Adipocyte (in vitro differentiated cells): Measurements from ENCODE around the gene JDP2.
A peak's percentile ranks its signal among the peaks of the same experiment; 100 is the strongest.

Experiments
- DNase-seq: peaks from one replicate; pipeline ENCODE4 v3.0.0-alpha.2; 2015; ENCODE audit warnings: low read depth
- H3K27me3 ChIP-seq: replicated peaks from 2 replicates; pipeline ENCODE4 v1.7.0; 2013; ENCODE audit warnings: mild to moderate bottlenecking, low read length, moderate library complexity; ENCODE audit not compliant: control insufficient read depth, insufficient read depth
- H3K36me3 ChIP-seq: 2 replicates; pipeline ENCODE4 v1.7.0; 2013; ENCODE audit warnings: low read length, mild to moderate bottlenecking, moderate library complexity; ENCODE audit not compliant: control insufficient read depth, insufficient read depth, severe bottlenecking
- H3K4me1 ChIP-seq: 2 replicates; pipeline ENCODE4 v1.7.0; 2013; ENCODE audit warnings: mild to moderate bottlenecking, low read length, moderate library complexity; ENCODE audit not compliant: control insufficient read depth, insufficient read depth
- H3K4me3 ChIP-seq: 2 replicates; pipeline ENCODE4 v1.7.0; 2013; ENCODE audit warnings: mild to moderate bottlenecking, low read length, moderate library complexity
- H3K9ac ChIP-seq: 2 replicates; pipeline ENCODE4 v1.7.0; 2013; ENCODE audit warnings: mild to moderate bottlenecking, low read length, moderate library complexity
- H3K9me3 ChIP-seq: 2 replicates; pipeline ENCODE4 v1.7.0; 2013; ENCODE audit warnings: mild to moderate bottlenecking, low read length, moderate library complexity; ENCODE audit not compliant: control insufficient read depth

The JDP2 gene

GRCh38 chr14:75430116-75430515 lies 2.3 kb downstream of the JDP2 start:
- Histone ChIP-seq H3K4me3 (peak overlapping the region; percentile 85), H3K36me3 (peaks cover 26% of the 10 kb centered on the region), H3K9ac (peak overlapping the region; percentile 85), H3K9me3 (no peaks in the 10 kb centered on the region), H3K4me1 (peaks cover 50% of the 10 kb centered on the region), H3K27me3 (no peaks in the 10 kb centered on the region)
- DNase-seq, result peak; percentile 82

GRCh38 chr14:75430526-75430925 lies 2.7 kb downstream of the JDP2 start:
- peaks cover 51% of the 10 kb centered on the region for H3K4me1 ChIP-seq
- peak overlapping the region; percentile 85 for H3K4me3 ChIP-seq
- DNase-seq, result peak; percentile 60
- peak overlapping the region; percentile 85 for H3K9ac ChIP-seq
- H3K36me3 ChIP-seq, result peaks cover 30% of the 10 kb centered on the region
- no peaks in the 10 kb centered on the region for H3K27me3 ChIP-seq
- H3K9me3 ChIP-seq, result no peaks in the 10 kb centered on the region

- H3K4me3 ChIP-seq, result peak overlapping the region; percentile 85
Observed at GRCh38 chr14:75430976-75431375, 3.2 kb downstream of the JDP2 start.

GRCh38 chr14:75431827-75432226 lies 4.0 kb downstream of the JDP2 start:
- H3K9me3 ChIP-seq, result no peaks in the 10 kb centered on the region
- peaks cover 54% of the 10 kb centered on the region for H3K4me1 ChIP-seq
- DNase-seq, result no peak
- peak overlapping the region; percentile 85 for H3K4me3 ChIP-seq
- H3K9ac ChIP-seq, result peak overlapping the region; percentile 85
- peaks cover 42% of the 10 kb centered on the region for H3K36me3 ChIP-seq
- H3K27me3 ChIP-seq, result no peaks in the 10 kb centered on the region

More at GRCh38 chr14:75430976-75431375, 3.2 kb downstream of the JDP2 start:
- Histone ChIP-seq H3K4me1 (peaks cover 54% of the 10 kb centered on the region), H3K36me3 (peaks cover 34% of the 10 kb centered on the region), H3K9ac (peak overlapping the region; percentile 85), H3K27me3 (no peaks in the 10 kb centered on the region), H3K9me3 (no peaks in the 10 kb centered on the region)
- no peak for DNase-seq

- H3K9me3 ChIP-seq, result no peaks in the 10 kb centered on the region
- no peak for DNase-seq
- H3K4me3 ChIP-seq, result no peak overlapping the region
- no peaks in the 10 kb centered on the region for H3K27me3 ChIP-seq
- H3K9ac ChIP-seq, result peak overlapping the region; percentile 85
- peaks cover 55% of the 10 kb centered on the region for H3K4me1 ChIP-seq
- peaks cover 43% of the 10 kb centered on the region for H3K36me3 ChIP-seq
Observed at GRCh38 chr14:75432411-75432810, 4.6 kb downstream of the JDP2 start.

- peaks cover 54% of the 10 kb centered on the region for H3K36me3 ChIP-seq
- no peak overlapping the region for H3K4me3 ChIP-seq
- no peak for DNase-seq
- no peaks in the 10 kb centered on the region for H3K9me3 ChIP-seq
- peaks cover 67% of the 10 kb centered on the region for H3K4me1 ChIP-seq
- no peaks in the 10 kb centered on the region for H3K27me3 ChIP-seq
- no peak overlapping the region for H3K9ac ChIP-seq
Observed at GRCh38 chr14:75433631-75434071, 5.8 kb downstream of the JDP2 start.

GRCh38 chr14:75434138-75434889 lies 6.5 kb downstream of the JDP2 start:
- peaks cover 63% of the 10 kb centered on the region for H3K4me1 ChIP-seq
- no peaks in the 10 kb centered on the region for H3K9me3 ChIP-seq
- no peak overlapping the region for H3K4me3 ChIP-seq
- H3K36me3 ChIP-seq, result peaks cover 60% of the 10 kb centered on the region
- no peak overlapping the region for H3K9ac ChIP-seq
- DNase-seq, result no peak
- no peaks in the 10 kb centered on the region for H3K27me3 ChIP-seq

GRCh38 chr14:75434890-75435248 lies 7.0 kb downstream of the JDP2 start:
- peaks cover 65% of the 10 kb centered on the region for H3K36me3 ChIP-seq
- no peak overlapping the region for H3K4me3 ChIP-seq
- H3K27me3 ChIP-seq, result no peaks in the 10 kb centered on the region
- H3K9ac ChIP-seq, result no peak overlapping the region
- peaks cover 58% of the 10 kb centered on the region for H3K4me1 ChIP-seq
- DNase-seq, result no peak
- no peaks in the 10 kb centered on the region for H3K9me3 ChIP-seq

GRCh38 chr14:75435473-75435872 lies 7.7 kb downstream of the JDP2 start:
- peaks cover 70% of the 10 kb centered on the region for H3K36me3 ChIP-seq
- H3K9me3 ChIP-seq, result no peaks in the 10 kb centered on the region
- no peak for DNase-seq
- no peak overlapping the region for H3K4me3 ChIP-seq
- peaks cover 57% of the 10 kb centered on the region for H3K4me1 ChIP-seq
- no peak overlapping the region for H3K9ac ChIP-seq
- no peaks in the 10 kb centered on the region for H3K27me3 ChIP-seq

GRCh38 chr14:75437201-75438143 lies 9.7 kb downstream of the JDP2 start:
- DNase-seq, result no peak
- peaks cover 58% of the 10 kb centered on the region for H3K4me1 ChIP-seq
- no peaks in the 10 kb centered on the region for H3K9me3 ChIP-seq
- peaks cover 74% of the 10 kb centered on the region for H3K36me3 ChIP-seq
- H3K27me3 ChIP-seq, result no peaks in the 10 kb centered on the region
- no peak overlapping the region for H3K9ac ChIP-seq
- H3K4me3 ChIP-seq, result no peak overlapping the region

GRCh38 chr14:75438486-75439080 lies 10.8 kb downstream of the JDP2 start:
- peaks cover 65% of the 10 kb centered on the region for H3K4me1 ChIP-seq
- no peak for DNase-seq
- no peaks in the 10 kb centered on the region for H3K27me3 ChIP-seq
- peaks cover 68% of the 10 kb centered on the region for H3K36me3 ChIP-seq
- no peaks in the 10 kb centered on the region for H3K9me3 ChIP-seq
- no peak overlapping the region for H3K4me3 ChIP-seq
- peak overlapping the region; percentile 14 for H3K9ac ChIP-seq
